Measurements from ENCODE around the gene TMPRSS3. TPM values are rescaled to one million over a fixed set of nuclear protein-coding genes. Genes with fewer than 3 reads are reported as not detected.

Gene TMPRSS3
- total and polyA plus RNA-seq, 2 of the 13 experiments (the other 11 are each of a cell fraction or from before 2014, with no cell fraction given), result 2.8 to 16.9 TPM

DNA sequence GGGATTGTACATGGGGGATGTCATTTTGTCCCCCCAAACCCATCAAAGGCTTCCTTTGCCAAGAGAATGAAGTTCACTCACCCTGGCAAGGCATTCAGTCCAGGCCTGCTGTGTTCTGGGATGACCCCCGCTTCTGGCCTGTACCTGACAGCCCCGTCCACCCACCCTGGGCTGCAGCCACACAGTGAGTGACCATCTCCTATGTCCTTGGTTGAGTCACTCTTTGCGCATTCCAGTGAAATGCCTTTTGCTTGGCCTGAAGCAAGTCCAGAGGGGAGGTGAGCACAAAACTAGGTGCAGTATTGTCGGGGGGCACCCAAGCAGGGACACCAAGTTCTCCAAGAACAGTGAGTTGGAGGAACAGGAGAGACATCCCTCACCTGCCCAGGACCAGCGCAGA is 10.2 kb downstream of the TMPRSS3 start:
- ATAC-seq, result peak; percentile 67
- Histone ChIP-seq H3K9me3 (ENCODE audit: low read length) (no peaks in the 10 kb centered on the region), H4K20me1 (ENCODE audit: insufficient read depth, low read length) (no peaks in the 10 kb centered on the region), H3K9ac (ENCODE audit: insufficient read depth, low read depth, low read length) (peak overlapping the region; percentile 62), H3K27me3 (ENCODE audit: control insufficient read depth in 1 of 2, insufficient read depth in 2 of 2, low read length in 2 of 2) (no peaks in the 10 kb centered on the region), H3K79me2 (ENCODE audit: insufficient read depth, low read length) (no peaks in the 10 kb centered on the region), H3K36me3 (replicated peaks in 1 of 2; ENCODE audit: control insufficient read depth in 1 of 2, insufficient read depth in 2 of 2, low read length in 2 of 2) (no peaks in the 10 kb centered on the region), H2AFZ (ENCODE audit: low read length) (no peak overlapping the region), H3K4me1 (ENCODE audit: insufficient read depth, low read length) (peaks cover 74% of the 10 kb centered on the region), H3K4me3 (replicated peaks in 1 of 3; ENCODE audit: insufficient read depth in 1 of 3, low read depth in 2 of 3, low read length in 3 of 3) (peak overlapping the region; percentile 22 to 49 (median 25); a peak in 5 of 6 replicates), H3K27ac (ENCODE audit: extremely low read length, insufficient read depth, low read length) (peak overlapping the region; percentile 83), H3K4me2 (ENCODE audit: low read depth, low read length) (peak overlapping the region; percentile 88)
- BruUV-seq (replicated peaks), result TSS peak; percentile 39
- intact Hi-C loops (cut with micrococcal nuclease; ENCODE audit: unreplicated experiment), result no loop called here
- 7% methylated on average over 4 of the region's 5 CpGs for WGBS (ENCODE audit: low lambda C conversion rate)
- peak; percentile 62 for DNase-seq (ENCODE audit: low spot score)
- in situ Hi-C loops (cut with HindIII; ENCODE audit: extremely low pct_ligation_motif_present, low pct_unique_long_range_greater_than_20kb), result no loop called here
- ChIA-PET POLR2A (interaction anchor here (0.7 to 2.6 kb wide), 5 partner anchors 13 to 775 kb away, joined by 3 to 10 read pairs (median 6); partner anchors contain the start of genes TFF1 and UBASH3A), CTCF (ENCODE audit: low intra/inter-chr PET ratio, low total read pairs) (no interaction called here)
- FAIRE-seq, result no peak
- no peak for TF ChIP-seq CEBPG (CRISPR knock-in tag; IDR thresholded peaks at IDR 0.05)
- 0 out of 2 replicates have a peak, but pooled peaks have one; percentile 1 for TF ChIP-seq ZNF3 (CRISPR knock-in tag; IDR thresholded peaks at IDR 0.05)
- TF ChIP-seq SNAPC2 (CRISPR knock-in tag; IDR thresholded peaks at IDR 0.05), result 0 out of 2 replicates have a peak, but pooled peaks have one; percentile 36
- TF ChIP-seq TGIF2 (CRISPR knock-in tag; IDR thresholded peaks at IDR 0.05), result no peak
- TF ChIP-seq, protein P1, sequence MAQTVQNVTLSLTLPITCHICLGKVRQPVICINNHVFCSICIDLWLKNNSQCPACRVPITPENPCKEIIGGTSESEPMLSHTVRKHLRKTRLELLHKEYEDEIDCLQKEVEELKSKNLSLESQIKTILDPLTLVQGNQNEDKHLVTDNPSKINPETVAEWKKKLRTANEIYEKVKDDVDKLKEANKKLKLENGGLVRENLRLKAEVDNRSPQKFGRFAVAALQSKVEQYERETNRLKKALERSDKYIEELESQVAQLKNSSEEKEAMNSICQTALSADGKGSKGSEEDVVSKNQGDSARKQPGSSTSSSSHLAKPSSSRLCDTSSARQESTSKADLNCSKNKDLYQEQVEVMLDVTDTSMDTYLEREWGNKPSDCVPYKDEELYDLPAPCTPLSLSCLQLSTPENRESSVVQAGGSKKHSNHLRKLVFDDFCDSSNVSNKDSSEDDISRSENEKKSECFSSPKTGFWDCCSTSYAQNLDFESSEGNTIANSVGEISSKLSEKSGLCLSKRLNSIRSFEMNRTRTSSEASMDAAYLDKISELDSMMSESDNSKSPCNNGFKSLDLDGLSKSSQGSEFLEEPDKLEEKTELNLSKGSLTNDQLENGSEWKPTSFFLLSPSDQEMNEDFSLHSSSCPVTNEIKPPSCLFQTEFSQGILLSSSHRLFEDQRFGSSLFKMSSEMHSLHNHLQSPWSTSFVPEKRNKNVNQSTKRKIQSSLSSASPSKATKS (CRISPR knock-in tag; IDR thresholded peaks at IDR 0.05), result no peak
- TF ChIP-seq, protein P2, sequence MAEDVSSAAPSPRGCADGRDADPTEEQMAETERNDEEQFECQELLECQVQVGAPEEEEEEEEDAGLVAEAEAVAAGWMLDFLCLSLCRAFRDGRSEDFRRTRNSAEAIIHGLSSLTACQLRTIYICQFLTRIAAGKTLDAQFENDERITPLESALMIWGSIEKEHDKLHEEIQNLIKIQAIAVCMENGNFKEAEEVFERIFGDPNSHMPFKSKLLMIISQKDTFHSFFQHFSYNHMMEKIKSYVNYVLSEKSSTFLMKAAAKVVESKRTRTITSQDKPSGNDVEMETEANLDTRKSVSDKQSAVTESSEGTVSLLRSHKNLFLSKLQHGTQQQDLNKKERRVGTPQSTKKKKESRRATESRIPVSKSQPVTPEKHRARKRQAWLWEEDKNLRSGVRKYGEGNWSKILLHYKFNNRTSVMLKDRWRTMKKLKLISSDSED (CRISPR knock-in tag; IDR thresholded peaks at IDR 0.05), result no peak
- no peak for TF ChIP-seq RBFOX2 (IDR thresholded peaks at IDR 0.05; ENCODE audit: low read depth, low read length)
- TF ChIP-seq, protein P3, sequence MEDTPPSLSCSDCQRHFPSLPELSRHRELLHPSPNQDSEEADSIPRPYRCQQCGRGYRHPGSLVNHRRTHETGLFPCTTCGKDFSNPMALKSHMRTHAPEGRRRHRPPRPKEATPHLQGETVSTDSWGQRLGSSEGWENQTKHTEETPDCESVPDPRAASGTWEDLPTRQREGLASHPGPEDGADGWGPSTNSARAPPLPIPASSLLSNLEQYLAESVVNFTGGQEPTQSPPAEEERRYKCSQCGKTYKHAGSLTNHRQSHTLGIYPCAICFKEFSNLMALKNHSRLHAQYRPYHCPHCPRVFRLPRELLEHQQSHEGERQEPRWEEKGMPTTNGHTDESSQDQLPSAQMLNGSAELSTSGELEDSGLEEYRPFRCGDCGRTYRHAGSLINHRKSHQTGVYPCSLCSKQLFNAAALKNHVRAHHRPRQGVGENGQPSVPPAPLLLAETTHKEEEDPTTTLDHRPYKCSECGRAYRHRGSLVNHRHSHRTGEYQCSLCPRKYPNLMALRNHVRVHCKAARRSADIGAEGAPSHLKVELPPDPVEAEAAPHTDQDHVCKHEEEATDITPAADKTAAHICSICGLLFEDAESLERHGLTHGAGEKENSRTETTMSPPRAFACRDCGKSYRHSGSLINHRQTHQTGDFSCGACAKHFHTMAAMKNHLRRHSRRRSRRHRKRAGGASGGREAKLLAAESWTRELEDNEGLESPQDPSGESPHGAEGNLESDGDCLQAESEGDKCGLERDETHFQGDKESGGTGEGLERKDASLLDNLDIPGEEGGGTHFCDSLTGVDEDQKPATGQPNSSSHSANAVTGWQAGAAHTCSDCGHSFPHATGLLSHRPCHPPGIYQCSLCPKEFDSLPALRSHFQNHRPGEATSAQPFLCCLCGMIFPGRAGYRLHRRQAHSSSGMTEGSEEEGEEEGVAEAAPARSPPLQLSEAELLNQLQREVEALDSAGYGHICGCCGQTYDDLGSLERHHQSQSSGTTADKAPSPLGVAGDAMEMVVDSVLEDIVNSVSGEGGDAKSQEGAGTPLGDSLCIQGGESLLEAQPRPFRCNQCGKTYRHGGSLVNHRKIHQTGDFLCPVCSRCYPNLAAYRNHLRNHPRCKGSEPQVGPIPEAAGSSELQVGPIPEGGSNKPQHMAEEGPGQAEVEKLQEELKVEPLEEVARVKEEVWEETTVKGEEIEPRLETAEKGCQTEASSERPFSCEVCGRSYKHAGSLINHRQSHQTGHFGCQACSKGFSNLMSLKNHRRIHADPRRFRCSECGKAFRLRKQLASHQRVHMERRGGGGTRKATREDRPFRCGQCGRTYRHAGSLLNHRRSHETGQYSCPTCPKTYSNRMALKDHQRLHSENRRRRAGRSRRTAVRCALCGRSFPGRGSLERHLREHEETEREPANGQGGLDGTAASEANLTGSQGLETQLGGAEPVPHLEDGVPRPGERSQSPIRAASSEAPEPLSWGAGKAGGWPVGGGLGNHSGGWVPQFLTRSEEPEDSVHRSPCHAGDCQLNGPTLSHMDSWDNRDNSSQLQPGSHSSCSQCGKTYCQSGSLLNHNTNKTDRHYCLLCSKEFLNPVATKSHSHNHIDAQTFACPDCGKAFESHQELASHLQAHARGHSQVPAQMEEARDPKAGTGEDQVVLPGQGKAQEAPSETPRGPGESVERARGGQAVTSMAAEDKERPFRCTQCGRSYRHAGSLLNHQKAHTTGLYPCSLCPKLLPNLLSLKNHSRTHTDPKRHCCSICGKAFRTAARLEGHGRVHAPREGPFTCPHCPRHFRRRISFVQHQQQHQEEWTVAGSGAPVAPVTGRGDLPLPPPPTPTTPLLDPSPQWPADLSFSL (CRISPR knock-in tag; IDR thresholded peaks at IDR 0.05), result 0 out of 2 replicates have a peak, but pooled peaks have one; percentile 42
- TF ChIP-seq ASH2L (IDR thresholded peaks at IDR 0.05; ENCODE audit: insufficient read length, low read depth, low read length), result no peak
- TF ChIP-seq, protein P4, sequence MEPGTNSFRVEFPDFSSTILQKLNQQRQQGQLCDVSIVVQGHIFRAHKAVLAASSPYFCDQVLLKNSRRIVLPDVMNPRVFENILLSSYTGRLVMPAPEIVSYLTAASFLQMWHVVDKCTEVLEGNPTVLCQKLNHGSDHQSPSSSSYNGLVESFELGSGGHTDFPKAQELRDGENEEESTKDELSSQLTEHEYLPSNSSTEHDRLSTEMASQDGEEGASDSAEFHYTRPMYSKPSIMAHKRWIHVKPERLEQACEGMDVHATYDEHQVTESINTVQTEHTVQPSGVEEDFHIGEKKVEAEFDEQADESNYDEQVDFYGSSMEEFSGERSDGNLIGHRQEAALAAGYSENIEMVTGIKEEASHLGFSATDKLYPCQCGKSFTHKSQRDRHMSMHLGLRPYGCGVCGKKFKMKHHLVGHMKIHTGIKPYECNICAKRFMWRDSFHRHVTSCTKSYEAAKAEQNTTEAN (CRISPR knock-in tag; conservative IDR thresholded peaks at IDR 0.05), result peak; percentile 23; the same call in 1 of the 2 replicates
- TF ChIP-seq JUND (CRISPR knock-in tag; IDR thresholded peaks at IDR 0.05), result peak; percentile 37; the same call in 1 of the 2 replicates
- TF ChIP-seq XBP1 (CRISPR knock-in tag; IDR thresholded peaks at IDR 0.05), result no peak
- TF ChIP-seq NCOA5 (CRISPR knock-in tag; IDR thresholded peaks at IDR 0.05), result no peak

Data from HepG2 (cell line).